ENCODE measurements around the gene ME3. TPM values are rescaled to one million over a fixed set of nuclear protein-coding genes. Genes with fewer than 3 reads are reported as not detected.

Gene ME3
- total RNA-seq, 6 experiments from 2014 or later, result 1.9 to 8.5 (median 4.6) TPM

GRCh38 chr11:86446163-86446923, 226.1 kb downstream of the ME3 start:
- H3K4me3 ChIP-seq, result no peak overlapping the region
- no peaks in the 10 kb centered on the region for H3K4me1 ChIP-seq
- intact Hi-C loops (cut with DNase I), result loop anchor here in 1 of 2 donors (10.0 kb wide), 1 partner anchor 368 kb away; no protein-coding TSS in a partner anchor
- no peaks in the 10 kb centered on the region for H3K36me3 ChIP-seq
- no peak for TF ChIP-seq CTCF (IDR thresholded peaks at IDR 0.05)
- TF ChIP-seq POLR2A (IDR thresholded peaks at IDR 0.05), result no peak
- no peak for ATAC-seq
- H3K27ac ChIP-seq, result no peak overlapping the region
- H3K9me3 ChIP-seq, result no peaks in the 10 kb centered on the region
- no peaks in the 10 kb centered on the region for H3K27me3 ChIP-seq
- 100% methylated on average over 1 of the region's 8 CpGs for WGBS (ENCODE audit: insufficient coverage, low coverage, low lambda C conversion rate, missing lambda C conversion rate)
- DNase-seq, result no peak

GRCh38 chr11:86444981-86445380, 227.4 kb downstream of the ME3 start:
- TF ChIP-seq POLR2A (IDR thresholded peaks at IDR 0.05) (no peak), CTCF (IDR thresholded peaks at IDR 0.05) (no peak)
- H3K36me3 ChIP-seq, result no peaks in the 10 kb centered on the region
- H3K4me1 ChIP-seq, result no peaks in the 10 kb centered on the region
- 83% methylated on average over 1 of the region's 1 CpG for WGBS (ENCODE audit: insufficient coverage, low coverage, low lambda C conversion rate, missing lambda C conversion rate)
- H3K4me3 ChIP-seq, result no peak overlapping the region
- ATAC-seq (no peak), DNase-seq (no peak)
- intact Hi-C loops (cut with DNase I), result loop anchor here in 1 of 2 donors (10.0 kb wide), 1 partner anchor 370 kb away; no protein-coding TSS in a partner anchor
- H3K27me3 ChIP-seq, result no peaks in the 10 kb centered on the region
- H3K27ac ChIP-seq, result no peak overlapping the region
- H3K9me3 ChIP-seq, result no peaks in the 10 kb centered on the region

- Histone ChIP-seq H3K9me3 (no peaks in the 10 kb centered on the region), H3K27ac (no peak overlapping the region), H3K27me3 (no peaks in the 10 kb centered on the region), H3K36me3 (no peaks in the 10 kb centered on the region), H3K4me3 (no peak overlapping the region), H3K4me1 (no peaks in the 10 kb centered on the region)
- ATAC-seq (no peak), DNase-seq (no peak)
- TF ChIP-seq POLR2A (IDR thresholded peaks at IDR 0.05) (no peak), CTCF (IDR thresholded peaks at IDR 0.05) (no peak)
- intact Hi-C loops (cut with DNase I), result loop anchor here in 1 of 2 donors (10.0 kb wide), 1 partner anchor 371 kb away; no protein-coding TSS in a partner anchor
- WGBS (ENCODE audit: insufficient coverage, low coverage, low lambda C conversion rate, missing lambda C conversion rate), result 0% methylated on average over 1 of the region's 1 CpG
These were observed 229.0 kb downstream of the ME3 start for GRCh38 chr11:86443415-86443814.

GRCh38 chr11:86442827-86443226, 229.6 kb downstream of the ME3 start:
- Histone ChIP-seq H3K27me3 (no peaks in the 10 kb centered on the region), H3K36me3 (no peaks in the 10 kb centered on the region), H3K4me1 (no peaks in the 10 kb centered on the region), H3K9me3 (no peaks in the 10 kb centered on the region), H3K27ac (no peak overlapping the region), H3K4me3 (no peak overlapping the region)
- ATAC-seq, result no peak
- TF ChIP-seq POLR2A (IDR thresholded peaks at IDR 0.05), result no peak
- TF ChIP-seq CTCF (IDR thresholded peaks at IDR 0.05), result no peak
- intact Hi-C loops (cut with DNase I), result loop anchor here in 1 of 2 donors (10.0 kb wide), 1 partner anchor 372 kb away; no protein-coding TSS in a partner anchor
- 67% methylated on average over 3 of the region's 5 CpGs for WGBS (ENCODE audit: insufficient coverage, low coverage, low lambda C conversion rate, missing lambda C conversion rate)
- no peak for DNase-seq

All from right lobe of liver (tissue), 6 donors.